Suprapubic skin (tissue), 4 donors: Measurements from ENCODE around the gene PPP6C. TPM values are rescaled to one million over a fixed set of nuclear protein-coding genes. Genes with fewer than 3 reads are reported as not detected.
"Not testable (repeated sequence)": the region's sequence is repeated elsewhere in the genome, so short reads cannot be mapped to it uniquely, and the experiment has no call there.

Experiments used
- DNase-seq, 2 donors: peaks; one replicate each; pipeline ENCODE4 v3.0.0-alpha.2; 2019; ENCODE audit warnings: low spot score in 2 of 2
- H3K27ac ChIP-seq: fragments of 200-600 bp; sonication (generic); one replicate; pipeline ENCODE4 v1.5.1; 2019
- H3K27me3 ChIP-seq: fragments of 200-600 bp; sonication (generic); one replicate; pipeline ENCODE4 v1.5.1; 2019
- H3K36me3 ChIP-seq: fragments of 200-600 bp; sonication (generic); one replicate; pipeline ENCODE4 v1.5.1; 2019
- H3K4me1 ChIP-seq: fragments of 200-600 bp; sonication (generic); one replicate; pipeline ENCODE4 v1.5.1; 2019
- H3K4me3 ChIP-seq: fragments of 200-600 bp; sonication (generic); one replicate; pipeline ENCODE4 v1.5.1; 2019; ENCODE audit warnings: mild to moderate bottlenecking
- H3K9me3 ChIP-seq: fragments of 200-600 bp; sonication (generic); one replicate; pipeline ENCODE4 v1.5.1; 2019
- CTCF ChIP-seq, 2 donors: fragments of 200-600 bp in 1 of 2; fragments of 450-650 bp in 1 of 2; sonication (generic) in 1 of 2; IDR thresholded peaks; one replicate each; pipeline ENCODE4 v1.5.1; 2016 to 2019; ENCODE audit warnings: antibody characterized with exemption in 2 of 2, mild to moderate bottlenecking in 1 of 2, moderate library complexity in 1 of 2
- EP300 ChIP-seq: sonication (generic); formaldehyde crosslinking; IDR thresholded peaks from one replicate; pipeline ENCODE4 v1.6.1; 2017; ENCODE audit warnings: antibody characterized with exemption
- POLR2A ChIP-seq, 2 donors: fragments of 450-650 bp; IDR thresholded peaks; one replicate each; pipeline ENCODE4 v1.6.1; 2017; ENCODE audit warnings: antibody characterized with exemption in 2 of 2, mild to moderate bottlenecking in 2 of 2, moderate library complexity in 2 of 2
- POLR2AphosphoS5 ChIP-seq, 3 donors: sonication (generic); formaldehyde crosslinking; IDR thresholded peaks; one replicate each; pipeline ENCODE4 v1.6.1; 2017; ENCODE audit warnings: antibody characterized with exemption in 3 of 3
- WGBS: methylation state at CpG from one replicate; pipeline ENCODE4 v1.1.5; 2018; 5-methylcytosine and 5-hydroxymethylcytosine counted together
- total RNA-seq, 4 donors: library from RNA; depleted of rRNA; stranded (reverse); fragments of >200 nt; gene quantifications; one replicate each; pipeline ENCODE4 v1.1.0, GENCODE V29; 2016

Gene PPP6C
- total RNA-seq, 4 donors from 2014 or later, result 26.8 to 36.8 (median 29.6) TPM

GRCh38 chr9:125183561-125183960 is 6.0 kb downstream of the PPP6C start:
- 85% methylated on average over 2 of the region's 2 CpGs for WGBS
- no peak overlapping the region for H3K4me3 ChIP-seq
- TF ChIP-seq POLR2AphosphoS5 (IDR thresholded peaks at IDR 0.05), result no peak
- no peak for TF ChIP-seq CTCF (IDR thresholded peaks at IDR 0.05)
- no peak for TF ChIP-seq EP300
- TF ChIP-seq POLR2A (IDR thresholded peaks at IDR 0.05), result no peak
- no peak for DNase-seq
- peaks cover 37% of the 10 kb centered on the region for H3K4me1 ChIP-seq
- no peak overlapping the region for H3K27ac ChIP-seq
- no peaks in the 10 kb centered on the region for H3K27me3 ChIP-seq
- no peaks in the 10 kb centered on the region for H3K9me3 ChIP-seq
- peaks cover 6% of the 10 kb centered on the region for H3K36me3 ChIP-seq

- H3K36me3 ChIP-seq, result peaks cover 6% of the 10 kb centered on the region
- H3K27ac ChIP-seq, result no peak overlapping the region
- TF ChIP-seq POLR2AphosphoS5 (IDR thresholded peaks at IDR 0.05) (no peak), POLR2A (IDR thresholded peaks at IDR 0.05) (no peak), CTCF (IDR thresholded peaks at IDR 0.05) (no peak), EP300 (no peak)
- peaks cover 32% of the 10 kb centered on the region for H3K4me1 ChIP-seq
- no peak for DNase-seq
- no peaks in the 10 kb centered on the region for H3K9me3 ChIP-seq
- H3K4me3 ChIP-seq, result no peak overlapping the region
- no peaks in the 10 kb centered on the region for H3K27me3 ChIP-seq
- 63% methylated on average over 2 of the region's 2 CpGs for WGBS
These were observed 6.5 kb downstream of the PPP6C start for GRCh38 chr9:125183054-125183453.

- not testable (repeated sequence) for H3K4me3 ChIP-seq, H3K9me3 ChIP-seq, H3K36me3 ChIP-seq, H3K27ac ChIP-seq, DNase-seq, H3K27me3 ChIP-seq
- H3K4me1 ChIP-seq, result peaks cover 19% of the 10 kb centered on the region
- 95% methylated on average over 4 of the region's 4 CpGs for WGBS
These were observed 7.8 kb downstream of the PPP6C start for GRCh38 chr9:125181756-125182155.

GRCh38 chr9:125180876-125181275 is 8.7 kb downstream of the PPP6C start:
- no peak overlapping the region for H3K4me3 ChIP-seq
- WGBS, result 86% methylated on average over 9 of the region's 9 CpGs
- H3K36me3 ChIP-seq, result peaks cover 6% of the 10 kb centered on the region
- no peaks in the 10 kb centered on the region for H3K9me3 ChIP-seq
- H3K4me1 ChIP-seq, result peaks cover 15% of the 10 kb centered on the region
- DNase-seq, result no peak
- H3K27me3 ChIP-seq, result no peaks in the 10 kb centered on the region
- H3K27ac ChIP-seq, result no peak overlapping the region
- TF ChIP-seq POLR2A (IDR thresholded peaks at IDR 0.05), result no peak
- TF ChIP-seq POLR2AphosphoS5 (IDR thresholded peaks at IDR 0.05), result no peak
- no peak for TF ChIP-seq EP300
- no peak for TF ChIP-seq CTCF (IDR thresholded peaks at IDR 0.05)

GRCh38 chr9:125179776-125180175 is 9.8 kb downstream of the PPP6C start:
- not testable (repeated sequence) for DNase-seq, H3K27me3 ChIP-seq, H3K9me3 ChIP-seq, H3K27ac ChIP-seq, H3K36me3 ChIP-seq, H3K4me3 ChIP-seq
- H3K4me1 ChIP-seq, result peaks cover 10% of the 10 kb centered on the region
- WGBS, result 86% methylated on average over 4 of the region's 4 CpGs

GRCh38 chr9:125177888-125178287 is 11.7 kb downstream of the PPP6C start:
- H3K36me3 ChIP-seq, result peaks cover 6% of the 10 kb centered on the region
- peaks cover 7% of the 10 kb centered on the region for H3K4me1 ChIP-seq
- TF ChIP-seq POLR2A (IDR thresholded peaks at IDR 0.05), result no peak
- no peak for TF ChIP-seq CTCF (IDR thresholded peaks at IDR 0.05)
- TF ChIP-seq POLR2AphosphoS5 (IDR thresholded peaks at IDR 0.05), result no peak
- no peak for TF ChIP-seq EP300
- DNase-seq, result no peak
- H3K27ac ChIP-seq, result no peak overlapping the region
- no peak overlapping the region for H3K4me3 ChIP-seq
- no peaks in the 10 kb centered on the region for H3K9me3 ChIP-seq
- no peaks in the 10 kb centered on the region for H3K27me3 ChIP-seq
- 86% methylated on average over 1 of the region's 1 CpG for WGBS
